Fibroblast of skin of back (primary cell): ENCODE results near the gene SLC7A5.
"Not testable (repeated sequence)": the region's sequence is repeated elsewhere in the genome, so short reads cannot be mapped to it uniquely, and the experiment has no call there.

ENCODE experiments used
- DNase-seq: peaks from one replicate; pipeline ENCODE4 v3.0.0-alpha.2; 2013

Gene SLC7A5

DNA sequence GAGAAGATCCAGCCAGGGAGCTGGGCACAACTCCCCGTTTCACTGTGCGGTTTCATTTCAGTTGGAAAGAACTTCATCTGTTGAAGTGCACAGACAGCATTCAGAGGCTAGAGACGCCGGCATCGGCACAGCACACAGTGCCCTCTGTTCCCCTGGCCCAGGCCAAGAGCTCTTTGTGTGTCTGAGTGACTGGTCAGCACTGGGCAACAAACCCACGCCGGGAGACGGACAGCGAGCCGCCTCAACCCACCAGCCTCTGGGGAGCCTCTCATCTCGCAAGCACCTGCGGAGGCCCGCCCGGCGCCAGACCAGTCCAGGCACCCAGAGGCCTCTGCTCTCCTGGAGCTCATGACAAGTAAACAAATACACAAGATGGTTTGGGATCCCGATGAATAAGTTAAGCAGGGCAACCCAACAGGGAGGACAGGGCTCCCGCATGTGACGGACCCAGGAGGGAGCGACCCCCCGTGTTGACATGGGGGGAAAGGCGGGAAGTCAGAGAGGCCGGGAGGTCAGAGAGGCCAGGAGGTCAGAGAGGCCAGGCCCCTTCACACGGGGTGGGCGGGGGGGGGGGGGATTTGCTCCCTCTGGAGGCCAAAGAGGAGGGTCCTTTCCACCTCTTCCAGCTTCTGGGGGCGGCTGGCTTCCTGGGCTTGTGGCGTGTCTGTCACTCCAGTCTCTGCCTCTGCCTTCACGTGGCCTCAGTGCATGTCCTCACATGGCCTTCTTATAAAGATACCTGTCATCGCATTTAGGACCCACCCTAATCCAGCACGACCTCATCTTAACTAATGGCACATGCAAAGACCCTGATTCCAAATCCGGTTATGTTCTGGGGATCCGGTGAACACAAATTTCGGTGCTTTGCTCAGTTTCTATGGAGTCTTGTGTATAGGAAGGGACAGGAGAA, 77.8 kb downstream of the SLC7A5 start:
- no peak for DNase-seq

DNA sequence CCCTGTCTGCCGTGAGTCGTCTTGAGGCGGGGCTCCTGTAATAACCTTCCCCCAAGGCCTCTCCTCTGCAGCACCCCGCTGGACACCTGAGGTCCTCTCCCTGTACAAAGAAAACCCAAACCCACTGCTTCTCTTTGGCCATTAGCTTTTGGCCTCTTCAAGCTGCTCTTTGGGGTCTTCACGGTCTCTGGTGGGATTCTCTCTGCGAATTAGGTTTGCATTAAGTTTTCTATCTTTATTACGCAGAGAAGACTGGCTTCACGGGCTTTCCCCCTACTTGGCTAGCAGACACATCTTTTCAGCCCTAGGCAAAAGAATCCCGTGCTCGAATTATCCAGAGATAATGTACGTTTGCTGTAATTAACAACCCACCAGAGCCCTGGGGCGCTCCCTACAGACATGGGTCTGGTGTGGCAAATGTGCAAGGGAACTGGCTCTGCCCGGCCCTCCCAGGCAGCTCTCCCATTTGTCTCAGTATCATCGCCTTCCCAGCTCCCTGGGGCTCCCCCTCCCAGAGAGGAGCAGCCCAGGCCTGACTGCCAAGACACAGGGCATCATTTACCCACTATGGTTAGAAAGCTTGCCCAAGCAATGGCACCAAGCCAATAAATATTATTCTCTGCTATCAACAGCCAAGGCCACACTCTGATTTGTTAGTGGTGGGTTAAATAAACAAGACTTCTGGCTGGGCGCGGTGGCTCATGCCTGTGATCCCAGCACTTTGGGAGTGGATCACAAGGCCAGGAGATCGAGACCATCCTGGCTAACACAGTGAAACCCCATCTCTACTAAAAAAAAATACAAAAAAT, 78.8 kb downstream of the SLC7A5 start:
- no peak for DNase-seq

DNA sequence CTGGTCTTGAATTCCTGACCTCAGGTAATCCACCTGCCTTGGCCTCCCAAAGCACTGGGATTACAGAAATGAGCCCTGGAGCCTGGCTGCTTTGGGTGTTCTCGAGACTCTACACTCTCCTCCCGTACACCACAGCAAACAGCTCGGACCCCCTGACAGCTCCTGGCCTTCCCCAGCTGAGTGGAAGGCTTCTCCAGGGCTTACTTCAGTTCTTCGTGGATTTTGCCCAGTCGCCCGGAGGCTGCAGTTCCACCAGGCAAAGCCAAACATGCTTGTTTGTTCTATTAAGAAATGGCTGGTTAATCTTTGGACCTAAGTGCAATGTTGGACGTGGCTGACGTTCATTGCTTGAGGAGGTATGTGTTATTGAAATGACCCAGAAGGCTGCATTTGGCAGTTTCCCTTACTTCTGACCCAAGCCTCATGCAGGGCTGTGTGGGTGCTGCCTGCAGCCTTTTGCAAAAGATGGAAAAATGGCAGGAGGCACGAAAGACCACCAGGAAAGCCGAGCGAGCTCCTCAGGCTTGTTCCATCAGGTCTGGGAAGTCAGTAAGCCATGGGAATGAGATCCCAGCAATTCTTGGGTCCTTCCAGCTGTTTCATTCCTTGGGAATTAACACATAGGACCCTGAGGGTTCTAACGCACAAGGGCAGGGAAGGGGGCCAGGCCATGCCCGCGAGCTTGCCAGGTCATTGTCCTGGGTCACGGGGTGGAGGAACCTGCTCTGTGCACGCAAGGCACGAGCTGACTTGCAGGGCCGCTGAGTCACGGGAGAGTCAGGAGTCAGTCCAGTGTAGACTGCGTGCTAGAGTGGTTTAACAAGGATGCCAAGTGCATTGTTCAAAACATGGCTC, 79.6 kb downstream of the SLC7A5 start:
- DNase-seq = peak; percentile 79

DNA sequence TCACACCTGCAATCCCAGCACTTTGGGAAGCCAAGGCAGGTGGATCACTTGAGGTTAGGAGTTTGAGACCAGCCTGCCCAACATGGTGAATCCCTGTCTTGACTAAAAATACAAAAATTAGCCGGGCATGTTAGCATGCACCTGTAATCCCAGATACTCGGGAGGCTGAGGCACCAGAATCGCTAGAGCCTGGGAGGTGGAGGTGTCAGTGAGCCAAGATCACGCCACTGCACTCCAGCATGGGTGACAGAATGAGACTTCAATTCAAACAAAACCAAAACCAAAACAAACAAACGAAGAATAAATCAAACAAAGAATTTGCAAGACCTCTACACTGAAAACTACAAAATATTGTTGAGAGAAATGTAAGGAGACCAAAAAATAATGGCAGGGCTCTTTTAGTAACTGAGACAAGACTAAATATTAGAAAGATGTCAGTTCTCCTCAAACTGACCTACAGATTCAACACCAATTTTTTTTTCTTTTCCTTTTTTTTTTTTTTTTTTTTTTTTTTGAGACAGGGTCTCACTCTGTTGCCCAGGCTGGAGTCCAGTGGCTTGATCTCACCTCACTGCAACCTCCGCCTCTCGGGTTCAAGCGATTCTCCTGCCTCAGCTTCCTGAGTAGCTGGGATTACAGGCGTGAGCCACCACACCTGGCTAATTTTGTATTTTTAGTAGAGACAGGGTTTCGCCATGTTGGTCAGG, 80.4 kb downstream of the SLC7A5 start:
- not testable (repeated sequence) for DNase-seq

DNA sequence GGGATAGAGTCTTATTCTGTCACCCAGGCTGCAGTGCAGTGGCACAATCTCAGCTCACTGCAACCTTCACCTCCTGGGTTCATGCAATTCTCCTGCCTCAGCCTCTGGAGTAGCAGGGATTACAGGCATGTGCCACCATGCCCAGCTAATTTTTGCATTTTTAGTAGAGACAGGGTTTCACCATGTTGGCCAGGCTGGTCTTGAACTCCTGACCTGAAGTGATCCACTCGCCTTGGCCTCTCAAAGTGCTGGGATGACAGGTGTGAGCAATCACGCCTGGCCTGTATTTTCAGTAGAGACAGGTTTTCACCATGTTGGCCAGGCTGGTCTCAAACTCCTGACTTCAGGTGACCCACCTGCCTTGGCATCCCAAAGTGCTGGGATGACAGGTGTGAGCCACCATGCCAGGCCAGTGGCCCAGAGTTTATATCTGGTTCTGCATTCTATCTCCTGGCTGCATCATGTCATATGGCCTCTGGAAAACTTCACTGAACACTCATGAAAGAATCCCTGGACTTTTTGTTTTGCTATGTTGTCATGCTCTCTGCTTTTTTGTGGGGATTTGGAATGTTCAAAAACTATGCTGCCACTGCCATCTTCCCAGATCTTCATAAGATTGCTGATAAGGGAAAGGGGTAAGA, 81.7 kb downstream of the SLC7A5 start:
- DNase-seq = not testable (repeated sequence)

DNA sequence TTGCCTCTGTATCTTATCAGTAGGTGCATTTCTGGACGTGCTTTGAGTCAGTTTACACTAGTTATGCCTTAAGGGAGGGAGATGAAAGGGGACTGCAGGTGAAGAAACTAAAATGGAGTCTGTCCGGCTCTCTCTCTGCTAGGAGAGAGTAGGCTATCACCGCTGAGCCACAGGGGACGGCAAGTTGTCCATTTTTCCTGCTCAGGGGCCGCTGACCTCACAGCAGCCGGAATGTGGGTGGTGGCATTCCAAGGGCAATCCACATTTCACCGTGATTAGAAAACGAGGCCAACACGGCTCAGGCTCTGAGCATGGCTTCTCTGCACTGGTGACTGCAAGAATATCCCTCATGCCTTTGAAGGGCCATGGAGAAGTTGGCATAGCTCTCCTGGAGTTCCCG, 84.5 kb downstream of the SLC7A5 start:
- peak; percentile 75 for DNase-seq

DNA sequence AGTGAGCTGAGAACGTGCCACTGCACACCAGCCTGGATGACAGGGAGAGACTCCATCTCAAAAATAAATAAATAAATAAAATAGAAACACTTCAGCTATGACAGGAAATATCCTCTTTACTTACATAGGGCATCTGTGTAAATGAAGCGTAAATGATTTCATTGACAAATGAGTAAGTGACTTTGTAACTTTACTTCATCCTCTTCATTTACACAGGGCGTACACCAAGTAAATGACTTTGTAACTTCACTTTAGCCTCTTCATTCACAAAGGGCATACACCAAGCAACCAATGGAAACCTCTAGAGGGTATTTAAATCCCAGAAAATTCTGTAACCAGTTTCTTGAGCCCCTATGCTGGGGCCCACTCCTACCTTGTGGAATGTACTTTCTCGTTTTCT, 87.3 kb downstream of the SLC7A5 start:
- DNase-seq = no peak

DNA sequence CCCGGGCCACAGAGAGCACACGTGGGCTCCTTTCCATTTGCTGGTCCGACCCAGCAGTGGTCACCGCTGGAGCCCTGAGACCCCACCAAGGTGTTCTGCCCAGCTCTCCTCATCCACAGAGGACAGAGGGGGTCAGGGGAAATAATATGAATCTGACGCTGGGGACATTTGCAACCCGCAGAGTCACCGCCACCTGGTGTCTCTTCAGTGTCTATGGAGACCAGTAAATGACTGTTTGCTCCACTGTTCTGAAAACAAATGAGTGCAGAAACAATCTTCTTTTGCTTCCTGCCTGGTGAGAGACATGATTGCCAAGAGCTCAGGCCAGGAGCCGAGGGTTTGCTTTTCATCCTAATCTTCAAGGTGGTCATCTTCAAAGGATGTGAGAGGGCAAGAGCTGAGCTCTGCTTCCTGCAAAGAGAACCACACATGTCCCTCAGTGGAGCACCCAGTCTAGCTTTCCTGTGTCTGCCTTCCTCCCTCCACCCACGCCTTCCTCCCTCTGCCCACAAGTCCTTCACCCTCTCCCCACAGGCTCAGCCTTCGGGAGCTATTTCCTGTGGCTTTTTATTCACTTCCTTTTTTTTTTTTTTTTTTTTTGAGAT, 88.8 kb downstream of the SLC7A5 start:
- DNase-seq = peak; percentile 56
